Esophagus muscularis mucosa (tissue), 4 donors: ENCODE results near the gene WDFY2. TPM values are rescaled to one million over a fixed set of nuclear protein-coding genes. Genes with fewer than 3 reads are reported as not detected.
A peak's percentile ranks its signal among the peaks of the same experiment; 100 is the strongest.

Source experiments
- DNase-seq: peaks from one replicate; pipeline ENCODE4 v3.0.0-alpha.2; 2017; ENCODE audit errors: extremely low spot score
- H3K27ac ChIP-seq, 4 donors: fragments of 200-600 bp; sonication (generic); replicated peaks in 1 of 4; 1 replicate in 3 of 4; 2 replicates in 1 of 4; pipeline ENCODE4 v1.5.1; 2016 to 2019; ENCODE audit warnings: mild to moderate bottlenecking in 1 of 4
- H3K27me3 ChIP-seq, 4 donors: fragments of 200-600 bp; sonication (generic); one replicate each; pipeline versions ENCODE4 v1.5.1 to v1.6.0; 2016 to 2019
- H3K36me3 ChIP-seq, 4 donors: fragments of 200-600 bp; sonication (generic); one replicate each; pipeline ENCODE4 v1.5.1; 2016 to 2019
- H3K4me1 ChIP-seq, 4 donors: fragments of 200-600 bp; sonication (generic); one replicate each; pipeline ENCODE4 v1.5.1; 2016 to 2019
- H3K4me3 ChIP-seq, 4 donors: fragments of 200-600 bp; sonication (generic); 1 replicate in 2 of 4; 2 replicates in 2 of 4; pipeline ENCODE4 v1.5.1; 2016 to 2019; ENCODE audit warnings: mild to moderate bottlenecking in 4 of 4, moderate library complexity in 1 of 4
- H3K9me3 ChIP-seq, 4 donors: fragments of 200-600 bp; sonication (generic); 1 replicate in 3 of 4; 2 replicates in 1 of 4; pipeline ENCODE4 v1.5.1; 2016 to 2019
- EP300 ChIP-seq: sonication (generic); formaldehyde crosslinking; IDR thresholded peaks from one replicate; pipeline ENCODE4 v1.6.1; 2017; ENCODE audit warnings: antibody characterized with exemption
- POLR2A ChIP-seq: fragments of 450-650 bp; IDR thresholded peaks from one replicate; pipeline ENCODE4 v1.6.1; 2017; ENCODE audit warnings: antibody characterized with exemption, moderate library complexity, mild to moderate bottlenecking, low read depth
- POLR2AphosphoS5 ChIP-seq, 2 donors: sonication (generic); formaldehyde crosslinking; IDR thresholded peaks; one replicate each; pipeline ENCODE4 v1.6.1; 2017; ENCODE audit warnings: antibody characterized with exemption in 2 of 2
- WGBS: methylation state at CpG from one replicate; pipeline ENCODE4 v1.1.5; 2018; 5-methylcytosine and 5-hydroxymethylcytosine counted together
- intact Hi-C: fragments of 100-400 bp; cut with DNase I; formaldehyde crosslinking; loops from one replicate; pipeline ENCODE4 v1.15.1; 2023
- total RNA-seq, 4 donors: library from RNA; depleted of rRNA; stranded (reverse); fragments of >200 nt; gene quantifications; one replicate each; pipeline versions ENCODE4 v1.1.0 to v1.2.1, GENCODE V29; 2016
- TF ChIP-seq, protein P1 (sequence below), 3 experiments: fragments of 200-600 bp in 2 of 3; fragments of 450-650 bp in 1 of 3; sonication (generic) in 2 of 3; IDR thresholded peaks; one replicate each; pipeline ENCODE4 v1.5.1; 2017 to 2019; ENCODE audit warnings: antibody characterized with exemption in 3 of 3, mild to moderate bottlenecking in 2 of 3, moderate library complexity in 1 of 3

Gene WDFY2
- total RNA-seq, 4 donors from 2014 or later, result 4.7 to 8.7 (median 5.7) TPM

DNA sequence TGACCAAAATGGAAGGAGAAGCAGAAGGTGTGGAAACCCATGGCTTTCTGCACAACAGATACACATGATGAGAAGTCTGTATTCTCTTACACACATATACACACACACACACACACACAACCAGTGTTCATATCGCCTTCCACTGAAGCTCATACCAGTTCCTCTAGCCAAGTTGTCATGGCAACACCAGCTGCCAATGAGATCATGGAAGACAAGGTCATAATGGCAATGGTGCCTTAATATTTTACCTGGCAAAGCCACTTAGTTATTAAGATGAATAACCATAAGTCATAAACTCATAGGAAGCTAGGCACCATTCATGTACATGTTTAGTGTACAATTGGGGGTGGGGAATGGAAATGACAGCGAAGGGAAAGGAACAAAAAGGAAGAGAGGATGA lies 222.3 kb downstream of the WDFY2 start:
- peaks cover 18 to 42% (median 37%) of the 10 kb centered on the region in 4 donors for H3K4me1 ChIP-seq
- no peaks in the 10 kb centered on the region for H3K36me3 ChIP-seq
- H3K9me3 ChIP-seq, result no peaks in the 10 kb centered on the region
- H3K27me3 ChIP-seq, result no peaks in the 10 kb centered on the region
- 59% methylated on average over 2 of the region's 2 CpGs for WGBS
- no peak overlapping the region for H3K4me3 ChIP-seq
- intact Hi-C loops, result no loop called here
- TF ChIP-seq POLR2A (no peak), EP300 (no peak), POLR2AphosphoS5 (IDR thresholded peaks at IDR 0.05) (no peak)
- TF ChIP-seq, protein P1, sequence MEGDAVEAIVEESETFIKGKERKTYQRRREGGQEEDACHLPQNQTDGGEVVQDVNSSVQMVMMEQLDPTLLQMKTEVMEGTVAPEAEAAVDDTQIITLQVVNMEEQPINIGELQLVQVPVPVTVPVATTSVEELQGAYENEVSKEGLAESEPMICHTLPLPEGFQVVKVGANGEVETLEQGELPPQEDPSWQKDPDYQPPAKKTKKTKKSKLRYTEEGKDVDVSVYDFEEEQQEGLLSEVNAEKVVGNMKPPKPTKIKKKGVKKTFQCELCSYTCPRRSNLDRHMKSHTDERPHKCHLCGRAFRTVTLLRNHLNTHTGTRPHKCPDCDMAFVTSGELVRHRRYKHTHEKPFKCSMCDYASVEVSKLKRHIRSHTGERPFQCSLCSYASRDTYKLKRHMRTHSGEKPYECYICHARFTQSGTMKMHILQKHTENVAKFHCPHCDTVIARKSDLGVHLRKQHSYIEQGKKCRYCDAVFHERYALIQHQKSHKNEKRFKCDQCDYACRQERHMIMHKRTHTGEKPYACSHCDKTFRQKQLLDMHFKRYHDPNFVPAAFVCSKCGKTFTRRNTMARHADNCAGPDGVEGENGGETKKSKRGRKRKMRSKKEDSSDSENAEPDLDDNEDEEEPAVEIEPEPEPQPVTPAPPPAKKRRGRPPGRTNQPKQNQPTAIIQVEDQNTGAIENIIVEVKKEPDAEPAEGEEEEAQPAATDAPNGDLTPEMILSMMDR (IDR thresholded peaks at IDR 0.05), result no peak
- no peak for DNase-seq
- no peak overlapping the region for H3K27ac ChIP-seq

DNA sequence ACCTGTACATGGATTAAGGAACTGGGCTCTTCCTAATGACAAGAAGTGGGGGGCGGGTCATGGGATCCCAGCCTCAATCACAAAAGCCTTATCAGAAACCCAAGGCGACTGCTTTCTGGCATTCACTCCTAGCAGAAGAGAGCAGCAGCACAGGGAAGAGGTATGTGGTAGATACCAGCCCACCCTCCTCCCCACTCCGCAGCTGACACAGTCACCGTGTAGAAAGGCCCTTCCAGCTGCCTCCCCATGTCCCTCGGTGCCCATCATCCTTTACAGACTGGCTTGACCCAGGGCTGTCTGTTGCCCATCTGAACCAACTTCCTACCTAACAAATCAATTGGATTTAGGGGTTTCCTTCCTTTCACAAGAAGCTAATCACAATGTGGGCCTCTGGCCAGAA lies 222.8 kb downstream of the WDFY2 start:
- Histone ChIP-seq H3K4me3 (no peak overlapping the region), H3K36me3 (no peaks in the 10 kb centered on the region), H3K4me1 (peaks cover 13 to 38% (median 32%) of the 10 kb centered on the region in 4 donors), H3K27ac (no peak overlapping the region), H3K27me3 (no peaks in the 10 kb centered on the region), H3K9me3 (no peaks in the 10 kb centered on the region)
- 84% methylated on average over 5 of the region's 5 CpGs for WGBS
- intact Hi-C loops, result no loop called here
- no peak for DNase-seq
- TF ChIP-seq POLR2AphosphoS5 (IDR thresholded peaks at IDR 0.05), result no peak
- TF ChIP-seq EP300, result no peak
- TF ChIP-seq, protein P1 (IDR thresholded peaks at IDR 0.05), result no peak

DNA sequence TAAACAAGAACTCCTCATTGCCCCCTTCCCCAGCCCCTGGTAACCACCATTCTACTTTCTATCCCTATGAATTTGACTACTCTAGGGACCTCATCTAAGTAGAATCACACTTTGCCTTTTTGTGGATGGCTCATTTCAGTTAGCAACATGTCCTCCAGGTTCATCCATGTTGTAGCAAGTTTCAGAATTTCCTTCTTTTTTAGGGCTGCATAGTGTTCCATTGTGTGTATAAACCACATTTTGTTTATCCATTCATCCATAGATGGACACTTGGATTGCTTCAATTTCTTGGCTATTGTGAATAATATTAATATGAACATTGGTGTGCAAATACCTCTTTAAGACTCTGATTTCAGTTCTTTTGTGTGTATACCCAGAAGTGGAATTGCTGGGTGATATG lies 224.5 kb downstream of the WDFY2 start:
- intact Hi-C loops, result no loop called here
- Histone ChIP-seq H3K9me3 (no peaks in the 10 kb centered on the region), H3K36me3 (no peaks in the 10 kb centered on the region), H3K27ac (no peak overlapping the region), H3K4me1 (peaks cover 0 to 23% (median 17%) of the 10 kb centered on the region in 4 donors), H3K4me3 (no peak overlapping the region), H3K27me3 (no peaks in the 10 kb centered on the region)
- DNase-seq, result no peak
- TF ChIP-seq POLR2A (no peak), EP300 (no peak)
- TF ChIP-seq, protein P1 (IDR thresholded peaks at IDR 0.05), result no peak

DNA sequence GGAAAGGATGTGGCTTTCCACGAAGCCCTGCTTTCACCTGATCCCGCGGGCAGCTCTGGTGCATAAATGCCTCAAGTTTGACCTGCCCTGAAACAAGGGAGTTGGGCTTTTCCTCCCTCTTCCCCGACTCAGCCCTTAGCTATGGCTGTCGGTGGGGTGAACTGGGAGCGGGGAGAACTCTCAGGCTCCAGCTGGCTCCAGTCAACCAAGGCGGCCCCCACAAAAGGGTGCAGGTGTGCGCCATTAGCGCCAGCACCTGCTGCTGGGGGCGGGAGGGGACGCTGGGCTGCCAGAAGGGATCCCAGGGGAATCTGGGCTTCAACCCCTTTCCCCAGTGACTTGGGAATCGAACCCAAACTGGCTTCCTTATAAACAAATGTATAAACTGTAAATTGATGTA lies 226.8 kb downstream of the WDFY2 start:
- H3K4me1 ChIP-seq, result peaks cover 9 to 15% (median 12%) of the 10 kb centered on the region in 4 donors
- H3K27ac ChIP-seq, result no peak overlapping the region
- 71% methylated on average over 10 of the region's 12 CpGs for WGBS
- intact Hi-C loops, result loop anchor here (5.0 to 10.0 kb wide), 2 partner anchors 194 to 316 kb away; partner anchors contain the start of gene NEK5
- no peaks in the 10 kb centered on the region for H3K36me3 ChIP-seq
- H3K9me3 ChIP-seq, result no peaks in the 10 kb centered on the region
- H3K27me3 ChIP-seq, result no peaks in the 10 kb centered on the region
- H3K4me3 ChIP-seq, result no peak overlapping the region
- TF ChIP-seq POLR2AphosphoS5 (IDR thresholded peaks at IDR 0.05) (no peak), POLR2A (no peak), EP300 (no peak)
- TF ChIP-seq, protein P1 (IDR thresholded peaks at IDR 0.05), result no peak
- DNase-seq, result no peak

DNA sequence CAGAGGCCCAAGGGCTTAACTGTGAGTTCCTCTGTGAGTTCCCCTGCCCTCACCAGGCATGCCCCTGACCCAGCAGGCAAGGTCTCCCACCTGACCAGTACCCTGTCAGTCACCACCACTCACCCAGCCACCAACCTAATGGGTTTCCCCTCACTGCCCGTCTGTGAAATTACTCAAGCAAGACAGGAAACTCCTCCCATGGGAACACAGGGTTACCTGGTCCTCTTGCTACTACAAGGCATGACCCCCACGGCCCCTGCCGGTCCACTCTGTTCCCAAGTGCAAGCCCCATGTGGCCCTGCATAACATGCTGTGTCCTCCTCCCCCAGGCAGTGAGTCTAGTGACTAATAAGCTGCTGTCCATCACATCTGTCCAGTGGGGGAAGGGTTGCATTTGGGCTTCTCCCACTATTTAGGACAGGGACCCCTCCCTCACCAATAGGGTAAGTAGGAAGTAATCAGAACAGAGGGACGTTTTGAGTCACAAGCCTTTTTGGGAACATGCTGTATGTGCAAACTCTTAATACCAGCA lies 227.7 kb downstream of the WDFY2 start:
- TF ChIP-seq, protein P1 (IDR thresholded peaks at IDR 0.05), result no peak
- TF ChIP-seq POLR2A (no peak), EP300 (no peak), POLR2AphosphoS5 (IDR thresholded peaks at IDR 0.05) (no peak)
- Histone ChIP-seq H3K27ac (peak overlapping the region in 1 of 4 donors; percentile 14), H3K4me1 (peaks cover 9 to 12% (median 11%) of the 10 kb centered on the region in 4 donors), H3K9me3 (no peaks in the 10 kb centered on the region), H3K36me3 (no peaks in the 10 kb centered on the region), H3K4me3 (no peak overlapping the region), H3K27me3 (no peaks in the 10 kb centered on the region)
- intact Hi-C loops, result loop anchor here (5.0 to 10.0 kb wide), 2 partner anchors 193 to 315 kb away; partner anchors contain the start of gene NEK5
- no peak for DNase-seq
- 65% methylated on average over 3 of the region's 4 CpGs for WGBS
